Subcutaneous abdominal adipose tissue (tissue), 5 donors: ENCODE data around the gene ARRDC1.

Experiments used
- H3K27ac ChIP-seq: one replicate; pipeline ENCODE4 v1.7.0; 2013; ENCODE audit warnings: low read depth, mild to moderate bottlenecking, inconsistent platforms, low read length, moderate library complexity
- H3K27me3 ChIP-seq, 5 donors: one replicate each; pipeline ENCODE4 v1.7.0; 2013; ENCODE audit warnings: low read length in 5 of 5, inconsistent platforms in 1 of 5; ENCODE audit not compliant: control insufficient read depth in 5 of 5, insufficient read depth in 4 of 5
- H3K36me3 ChIP-seq, 5 donors: one replicate each; pipeline ENCODE4 v1.7.0; 2013; ENCODE audit warnings: low read length in 5 of 5; ENCODE audit not compliant: control insufficient read depth in 5 of 5, insufficient read depth in 5 of 5
- H3K4me1 ChIP-seq, 5 donors: one replicate each; pipeline ENCODE4 v1.7.0; 2013; ENCODE audit warnings: low read length in 5 of 5, mild to moderate bottlenecking in 3 of 5, moderate library complexity in 1 of 5; ENCODE audit not compliant: control insufficient read depth in 5 of 5, insufficient read depth in 5 of 5
- H3K4me3 ChIP-seq, 5 donors: one replicate each; pipeline ENCODE4 v1.7.0; 2013; ENCODE audit warnings: low read length in 5 of 5, low read depth in 1 of 5
- H3K9ac ChIP-seq, 5 donors: one replicate each; pipeline ENCODE4 v1.7.0; 2013; ENCODE audit warnings: low read length in 5 of 5, mild to moderate bottlenecking in 4 of 5, moderate library complexity in 3 of 5
- H3K9me3 ChIP-seq, 5 donors: one replicate each; pipeline ENCODE4 v1.7.0; 2013; ENCODE audit warnings: low read length in 5 of 5; ENCODE audit not compliant: control insufficient read depth in 5 of 5
- donor health status: healthy.
- donor health status: healthy.
- donor health status: healthy.
- donor health status: healthy.
- donor health status: healthy.

The ARRDC1 gene

DNA sequence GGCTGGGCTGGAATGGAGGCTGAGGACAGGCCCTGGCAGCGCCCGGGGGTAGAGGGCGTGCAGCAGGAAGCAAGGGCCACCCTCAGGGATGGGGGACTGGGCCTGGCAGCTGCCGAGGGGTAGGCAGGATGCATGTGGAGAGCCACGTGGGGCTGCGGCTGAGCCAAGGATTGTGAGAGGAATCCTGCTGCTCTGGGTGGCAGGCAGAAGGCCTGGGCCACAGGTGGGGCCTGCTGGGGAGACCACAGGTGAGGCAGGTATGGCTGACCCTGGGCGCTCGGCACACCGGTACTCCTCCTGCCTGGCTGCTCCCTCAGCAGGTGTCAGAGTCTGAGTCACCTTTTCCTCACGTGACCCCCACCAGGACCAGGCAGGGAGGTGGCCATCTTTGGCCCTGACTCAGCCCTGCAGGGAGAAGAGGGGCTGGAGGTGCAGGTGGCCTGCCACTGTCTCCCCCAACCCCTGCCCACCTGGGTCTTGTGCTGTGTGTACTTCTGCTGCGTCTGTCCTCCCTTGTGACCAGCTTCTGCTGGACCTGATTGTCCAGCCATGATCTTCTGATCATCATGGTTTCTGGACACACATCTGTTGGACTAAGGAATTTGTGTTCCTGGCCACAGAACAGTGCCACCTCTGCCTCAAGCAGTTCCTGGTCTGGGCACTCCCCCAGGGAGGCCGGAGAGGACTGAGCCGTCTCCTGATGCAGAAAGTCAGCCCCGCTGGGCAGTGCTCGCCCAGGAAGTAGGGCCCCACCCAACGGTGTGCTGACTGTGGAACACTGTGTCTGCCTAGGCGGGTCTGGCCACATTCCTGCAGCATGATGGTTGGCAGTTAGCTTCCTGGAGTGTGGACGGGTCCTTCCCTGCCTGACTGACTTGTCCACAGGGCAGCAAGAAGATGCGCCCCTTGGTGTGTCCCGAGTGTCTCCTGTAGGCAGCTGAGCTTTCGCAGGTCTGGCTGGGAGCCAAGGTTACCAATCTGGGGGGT lies 6.4 kb downstream of the ARRDC1 start:
- Histone ChIP-seq H3K27me3 (no peaks in the 10 kb centered on the region), H3K4me1 (peaks cover 2 to 49% (median 38%) of the 10 kb centered on the region in 5 donors), H3K36me3 (peaks cover 0 to 35% (median 25%) of the 10 kb centered on the region in 5 donors), H3K9ac (peak overlapping the region in 2 of 5 donors; percentile 6 to 51), H3K9me3 (no peaks in the 10 kb centered on the region), H3K27ac (no peak overlapping the region), H3K4me3 (no peak overlapping the region)

DNA sequence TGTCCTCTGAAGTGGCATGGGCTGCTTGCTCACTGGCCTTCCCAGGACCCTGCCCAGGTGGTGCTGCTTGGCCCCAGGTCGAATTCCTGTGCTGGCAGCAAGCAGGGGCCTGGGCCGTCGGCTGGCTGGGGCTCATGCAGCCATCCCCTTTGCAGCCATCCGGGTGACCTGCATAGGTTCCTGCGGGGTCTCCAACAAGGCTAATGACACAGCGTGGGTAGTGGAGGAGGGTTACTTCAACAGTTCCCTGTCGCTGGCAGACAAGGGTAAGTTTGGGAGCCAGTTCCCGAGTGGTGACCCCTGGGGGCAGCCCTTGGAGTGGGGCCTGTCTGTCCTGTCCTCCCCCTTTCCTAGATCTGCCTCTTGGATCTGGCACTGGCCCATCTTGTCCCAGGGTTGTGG lies 7.3 kb downstream of the ARRDC1 start:
- no peaks in the 10 kb centered on the region for H3K9me3 ChIP-seq
- no peaks in the 10 kb centered on the region for H3K27me3 ChIP-seq
- H3K9ac ChIP-seq, result peak overlapping the region in 1 of 5 donors; percentile 51
- H3K4me3 ChIP-seq, result no peak overlapping the region
- H3K36me3 ChIP-seq, result peaks cover 0 to 35% (median 25%) of the 10 kb centered on the region in 5 donors
- H3K27ac ChIP-seq, result no peak overlapping the region
- peaks cover 5 to 49% (median 35%) of the 10 kb centered on the region in 5 donors for H3K4me1 ChIP-seq

DNA sequence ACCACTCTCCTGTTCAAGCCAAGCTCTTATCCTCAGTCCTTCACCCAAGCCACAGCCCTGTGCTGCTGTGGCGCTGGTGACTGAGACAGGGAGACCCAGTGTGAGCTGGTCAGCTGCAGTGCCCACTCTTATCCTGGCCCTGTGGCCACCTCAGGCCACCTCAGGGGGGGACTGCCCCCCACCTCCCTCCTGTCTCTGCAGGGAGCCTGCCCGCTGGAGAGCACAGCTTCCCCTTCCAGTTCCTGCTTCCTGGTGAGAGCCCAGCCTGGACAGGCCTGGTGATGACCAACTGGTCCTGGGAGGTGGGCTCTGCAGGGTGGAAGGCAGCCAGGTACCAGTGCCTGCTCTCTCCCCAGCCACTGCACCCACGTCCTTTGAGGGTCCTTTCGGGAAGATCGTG lies 7.8 kb downstream of the ARRDC1 start:
- H3K4me3 ChIP-seq, result no peak overlapping the region
- peaks cover 0 to 35% (median 25%) of the 10 kb centered on the region in 5 donors for H3K36me3 ChIP-seq
- no peaks in the 10 kb centered on the region for H3K27me3 ChIP-seq
- no peaks in the 10 kb centered on the region for H3K9me3 ChIP-seq
- H3K4me1 ChIP-seq, result peaks cover 7 to 51% (median 39%) of the 10 kb centered on the region in 5 donors
- H3K9ac ChIP-seq, result peak overlapping the region in 1 of 5 donors; percentile 23
- H3K27ac ChIP-seq, result no peak overlapping the region

DNA sequence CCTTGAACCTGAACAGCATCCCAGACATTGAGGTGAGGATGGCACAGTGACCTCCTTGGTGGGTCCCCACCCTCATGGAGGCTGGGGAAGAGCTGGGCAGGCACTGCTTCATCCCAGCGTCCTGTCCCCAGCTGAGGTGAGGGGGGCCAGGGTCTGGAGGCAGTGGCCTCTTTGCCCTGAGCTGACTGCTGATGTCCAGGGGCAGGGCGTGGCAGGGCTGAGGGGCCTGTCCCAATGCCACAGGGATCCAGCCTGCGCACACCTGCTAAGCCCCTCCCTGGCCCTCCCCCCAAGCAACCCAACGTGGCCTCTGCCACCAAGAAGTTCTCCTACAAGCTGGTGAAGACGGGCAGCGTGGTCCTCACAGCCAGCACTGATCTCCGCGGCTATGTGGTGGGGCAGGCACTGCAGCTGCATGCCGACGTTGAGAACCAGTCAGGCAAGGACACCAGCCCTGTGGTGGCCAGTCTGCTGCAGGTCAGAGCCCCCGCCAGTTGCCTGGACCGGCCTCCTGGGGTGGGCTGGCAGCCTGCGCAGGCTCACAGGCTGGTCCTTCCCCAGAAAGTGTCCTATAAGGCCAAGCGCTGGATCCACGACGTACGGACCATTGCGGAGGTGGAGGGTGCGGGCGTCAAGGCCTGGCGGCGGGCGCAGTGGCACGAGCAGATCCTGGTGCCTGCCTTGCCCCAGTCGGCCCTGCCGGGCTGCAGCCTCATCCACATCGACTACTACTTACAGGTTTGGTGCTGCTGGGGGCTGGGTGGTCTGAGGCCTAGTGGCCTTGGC lies 8.4 kb downstream of the ARRDC1 start:
- Histone ChIP-seq H3K4me3 (no peak overlapping the region), H3K4me1 (peaks cover 7 to 47% (median 35%) of the 10 kb centered on the region in 5 donors), H3K9ac (no peak overlapping the region), H3K27me3 (no peaks in the 10 kb centered on the region), H3K27ac (no peak overlapping the region), H3K36me3 (peaks cover 0 to 35% (median 25%) of the 10 kb centered on the region in 5 donors), H3K9me3 (no peaks in the 10 kb centered on the region)

DNA sequence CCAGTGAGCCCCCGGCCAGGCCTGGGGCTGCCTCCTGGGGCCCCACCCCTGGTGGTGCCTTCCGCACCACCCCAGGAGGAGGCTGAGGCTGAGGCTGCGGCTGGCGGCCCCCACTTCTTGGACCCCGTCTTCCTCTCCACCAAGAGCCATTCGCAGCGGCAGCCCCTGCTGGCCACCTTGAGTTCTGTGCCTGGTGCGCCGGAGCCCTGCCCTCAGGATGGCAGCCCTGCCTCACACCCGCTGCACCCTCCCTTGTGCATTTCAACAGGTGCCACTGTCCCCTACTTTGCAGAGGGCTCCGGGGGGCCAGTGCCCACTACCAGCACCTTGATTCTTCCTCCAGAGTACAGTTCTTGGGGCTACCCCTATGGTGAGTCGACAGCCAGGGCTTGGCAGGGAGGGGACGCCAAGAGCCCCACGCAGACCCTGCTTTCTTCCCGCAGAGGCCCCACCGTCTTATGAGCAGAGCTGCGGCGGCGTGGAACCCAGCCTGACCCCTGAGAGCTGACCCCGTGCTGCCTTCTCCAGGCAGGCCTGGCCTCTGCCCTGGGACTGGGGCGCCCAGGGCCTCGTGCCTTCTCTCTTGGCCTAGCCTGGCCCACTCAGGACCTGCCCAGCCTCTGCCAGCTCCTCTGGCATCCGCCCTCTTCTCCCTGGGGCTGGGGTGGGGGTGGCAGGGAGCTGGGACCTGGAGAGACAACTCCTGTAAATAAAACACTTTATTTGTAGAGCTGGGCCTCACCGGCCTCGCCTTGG lies 9.3 kb downstream of the ARRDC1 start:
- peaks cover 0 to 35% (median 25%) of the 10 kb centered on the region in 5 donors for H3K36me3 ChIP-seq
- H3K4me3 ChIP-seq, result no peak overlapping the region
- peaks cover 7 to 52% (median 39%) of the 10 kb centered on the region in 5 donors for H3K4me1 ChIP-seq
- H3K9ac ChIP-seq, result no peak overlapping the region
- H3K9me3 ChIP-seq, result no peaks in the 10 kb centered on the region
- no peak overlapping the region for H3K27ac ChIP-seq
- H3K27me3 ChIP-seq, result no peaks in the 10 kb centered on the region

DNA sequence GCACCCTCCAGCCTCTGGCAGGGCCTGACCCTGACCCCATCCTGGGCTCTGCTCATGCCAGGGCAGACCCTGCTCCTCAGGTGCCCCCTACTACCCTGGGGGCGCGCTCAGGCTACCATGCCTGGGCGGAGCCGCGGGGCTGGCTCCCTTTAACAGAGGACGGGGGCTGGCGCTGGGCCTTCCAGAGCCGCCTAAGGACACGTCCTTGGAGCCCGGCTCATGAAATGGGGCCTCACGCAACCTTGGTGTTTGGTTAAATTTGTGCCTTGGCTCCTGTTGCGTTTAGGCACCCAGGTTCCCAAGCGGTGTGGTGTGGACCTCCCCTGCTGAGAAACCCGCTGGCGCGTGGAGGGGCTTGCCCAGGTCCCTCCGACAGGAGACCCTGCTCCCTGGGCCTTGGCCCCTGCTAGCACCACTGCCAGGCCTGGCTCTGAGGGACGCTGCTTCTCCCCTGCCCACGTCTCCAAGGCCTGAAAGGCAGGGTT lies 9.9 kb downstream of the ARRDC1 start:
- Histone ChIP-seq H3K27me3 (no peaks in the 10 kb centered on the region), H3K36me3 (peaks cover 0 to 35% (median 25%) of the 10 kb centered on the region in 5 donors), H3K4me3 (no peak overlapping the region), H3K9me3 (no peaks in the 10 kb centered on the region), H3K9ac (no peak overlapping the region), H3K4me1 (peaks cover 7 to 58% (median 45%) of the 10 kb centered on the region in 5 donors), H3K27ac (no peak overlapping the region)

DNA sequence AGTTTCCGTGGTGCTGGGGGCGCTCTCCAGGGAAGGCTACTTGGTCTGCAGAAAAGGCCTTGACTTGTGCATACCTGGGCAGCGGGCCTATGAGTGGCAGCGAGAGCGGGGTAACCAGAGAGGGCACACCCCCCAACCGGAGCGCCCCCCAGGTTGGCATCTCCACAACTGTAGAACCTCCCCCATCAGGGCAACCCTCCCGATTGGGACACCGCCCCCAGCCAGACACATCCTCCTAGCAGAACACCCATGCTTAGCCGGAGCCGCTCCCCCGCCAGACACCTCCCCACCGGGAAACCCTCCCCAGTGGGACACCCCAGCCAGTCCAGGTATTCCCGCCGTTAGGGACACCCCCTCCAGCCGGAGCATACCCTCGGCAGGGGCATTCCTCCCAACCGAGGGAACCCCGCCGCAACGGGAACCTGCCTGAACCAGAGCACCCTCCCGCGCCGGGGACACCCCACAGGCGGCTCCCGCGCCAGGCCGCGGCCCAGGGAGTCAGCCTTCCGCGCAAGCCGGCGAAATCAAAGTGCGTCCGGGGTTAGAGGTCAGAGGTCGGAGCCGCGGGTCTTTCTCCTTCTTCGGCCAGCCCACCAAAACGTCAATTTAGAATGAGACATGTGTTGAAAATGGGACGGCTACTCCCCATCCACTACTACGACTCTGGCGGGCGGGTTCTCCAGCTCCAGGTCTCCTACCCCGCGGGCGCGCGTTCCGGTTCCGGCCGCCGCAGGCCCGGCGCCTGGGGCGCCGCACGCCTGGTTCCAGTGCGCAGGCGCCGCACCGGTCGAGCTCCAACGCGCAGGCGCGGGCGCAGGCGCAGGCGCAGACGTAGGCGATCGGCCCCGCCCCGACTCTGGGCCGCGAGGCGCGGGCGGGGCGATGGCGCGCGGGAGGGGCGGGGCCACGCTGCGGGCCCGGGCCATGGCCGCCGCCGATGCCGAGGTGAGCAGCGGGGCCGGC lies 12.9 kb downstream of the ARRDC1 start, which contains the start of gene EHMT1:
Gene EHMT1 (plus strand): TSS at position 901 of the 963 bp plus-strand sequence. CDS start 24 bp downstream, at position 925.
- peak within 1 kb of the TSS; percentile 88 to 94 (median 90) for H3K4me3 ChIP-seq
- peaks cover 0 to 32% (median 24%) of the 10 kb centered on the region in 5 donors for H3K36me3 ChIP-seq
- no peaks in the 10 kb centered on the region for H3K27me3 ChIP-seq
- peak within 1 kb of the TSS; percentile 95 to 99 (median 98) for H3K9ac ChIP-seq
- peak within 1 kb of the TSS; percentile 91 for H3K27ac ChIP-seq
- no peaks in the 10 kb centered on the region for H3K9me3 ChIP-seq
- H3K4me1 ChIP-seq, result peaks cover 10 to 56% (median 42%) of the 10 kb centered on the region in 5 donors

DNA sequence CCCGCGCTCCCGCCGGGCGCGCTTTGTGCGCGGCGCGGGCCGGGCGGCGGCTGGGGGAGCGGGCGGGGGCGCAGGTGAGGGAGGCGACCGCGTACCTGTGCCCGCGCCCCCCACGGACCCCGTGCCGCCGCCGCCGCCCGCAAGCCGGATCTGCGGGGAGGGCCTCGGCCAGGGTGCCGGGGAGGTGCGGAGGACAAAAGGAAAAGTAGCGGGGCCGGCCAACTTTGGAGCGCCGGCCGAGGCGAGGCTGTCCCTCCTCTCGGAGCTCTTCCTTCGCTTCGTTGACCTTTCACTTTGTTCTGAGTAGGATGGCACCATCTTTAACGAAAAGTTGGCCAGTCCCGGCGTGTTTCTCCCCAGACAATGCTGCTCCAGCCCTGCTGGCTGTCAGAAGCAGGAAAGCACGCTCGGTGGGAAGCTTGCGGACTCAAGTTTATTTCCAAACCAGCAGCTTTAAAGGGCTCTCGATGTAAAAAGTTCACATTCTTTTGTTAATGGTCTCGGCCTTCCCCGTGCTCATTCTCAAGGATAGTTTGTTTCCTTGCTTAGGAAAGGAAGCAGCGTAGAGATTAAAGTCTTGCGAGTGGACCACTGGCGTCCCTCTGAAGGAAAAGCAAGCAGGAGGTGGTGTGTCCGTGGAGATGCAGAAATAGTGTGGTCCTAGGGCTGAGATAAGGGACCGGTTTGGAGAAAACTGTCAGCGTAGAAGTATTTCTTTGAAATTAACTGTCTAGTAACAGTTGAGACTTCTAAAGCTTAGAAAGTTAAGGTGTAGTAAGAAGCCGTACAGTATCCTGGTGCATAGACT lies 14.0 kb downstream of the ARRDC1 start:
- Histone ChIP-seq H3K9ac (peak overlapping the region; percentile 87 to 98 (median 90)), H3K4me3 (peak overlapping the region; percentile 75 to 89 (median 84)), H3K9me3 (no peaks in the 10 kb centered on the region), H3K27ac (peak overlapping the region; percentile 91), H3K4me1 (peaks cover 10 to 53% (median 41%) of the 10 kb centered on the region in 5 donors), H3K36me3 (peaks cover 0 to 21% (median 14%) of the 10 kb centered on the region in 5 donors), H3K27me3 (no peaks in the 10 kb centered on the region)
